IMR-90 (cell line): ENCODE measurements around the gene TIGD7. TPM values are rescaled to one million over a fixed set of nuclear protein-coding genes. Genes with fewer than 3 reads are reported as not detected.

ENCODE experiments used
- ATAC-seq: fragments of 200-7000 bp; cut with Tn5 transposase; 2 replicates; pipeline ENCODE4 v1.9.1; 2020; ENCODE audit warnings: low read depth, mild to moderate bottlenecking, moderate library complexity
- BruUV-seq: library from RNA; stranded (reverse); fragments of 400-500 nt; replicated peaks from 2 replicates; lab custom pipeline; 2021; lab: Mats Ljungman, UMichigan
- CTCF ChIA-PET: fragments of 300-600 bp; formaldehyde crosslinking; extraction: SDS; loops from one replicate; lab custom pipeline; 2021; ENCODE audit warnings: antibody characterized with exemption; lab: Yijun Ruan, JAX
- POLR2A ChIA-PET: fragments of 300-600 bp; sonication (Branson Sonifier 250); formaldehyde crosslinking; loops from one replicate; lab custom pipeline; 2022; ENCODE audit warnings: antibody characterized with exemption; ENCODE audit not compliant: unreplicated experiment; lab: Charles Lee
- DNase-seq: peaks from one replicate; pipeline ENCODE4 v3.0.0; 2013
- H2AFZ ChIP-seq: replicated peaks from 2 replicates; pipeline ENCODE3; 2013; ENCODE audit warnings: low read length, mild to moderate bottlenecking; ENCODE audit not compliant: poor library complexity
- H2AK5ac ChIP-seq: 2 replicates; pipeline ENCODE4 v1.6.1; 2013; ENCODE audit warnings: low read depth, low read length, inconsistent platforms
- H2AK9ac ChIP-seq: replicated peaks from 2 replicates; pipeline ENCODE3; 2013; ENCODE audit warnings: mild to moderate bottlenecking, low read depth, low read length, moderate library complexity; ENCODE audit not compliant: poor library complexity
- H2BK120ac ChIP-seq: 2 replicates; pipeline ENCODE4 v1.6.1; 2013; ENCODE audit warnings: low read depth, low read length, inconsistent platforms
- H2BK15ac ChIP-seq: 3 replicates; pipeline ENCODE4 v1.6.1; 2013; ENCODE audit warnings: low read depth, low read length, inconsistent platforms
- H2BK20ac ChIP-seq: 2 replicates; pipeline ENCODE4 v1.6.1; 2013; ENCODE audit warnings: low read depth, mild to moderate bottlenecking, inconsistent platforms, low read length, moderate library complexity
- H2BK5ac ChIP-seq: 2 replicates; pipeline ENCODE4 v1.6.1; 2013; ENCODE audit warnings: mild to moderate bottlenecking, low read depth, low read length, inconsistent platforms; ENCODE audit not compliant: poor library complexity, severe bottlenecking
- H3K14ac ChIP-seq: replicated peaks from 2 replicates; pipeline ENCODE4 v1.6.1; 2013; ENCODE audit warnings: low read depth, low read length, inconsistent platforms
- H3K18ac ChIP-seq: 2 replicates; pipeline ENCODE4 v1.6.1; 2013; ENCODE audit warnings: low read depth, low read length, control low read depth
- H3K23ac ChIP-seq: 2 replicates; pipeline ENCODE4 v1.6.1; 2013; ENCODE audit warnings: low read depth, low read length, inconsistent platforms
- H3K27ac ChIP-seq: 2 replicates; pipeline ENCODE4 v1.5.1; 2013; ENCODE audit warnings: mild to moderate bottlenecking, control low read depth, low read length; ENCODE audit not compliant: insufficient read depth
- H3K27me3 ChIP-seq: 2 replicates; pipeline ENCODE4 v1.6.1; 2013; ENCODE audit warnings: low read length; ENCODE audit not compliant: control insufficient read depth, insufficient read depth
- H3K36me3 ChIP-seq: 2 replicates; pipeline ENCODE4 v1.6.1; 2013; ENCODE audit warnings: low read length, mixed read lengths; ENCODE audit not compliant: control insufficient read depth, insufficient read depth
- H3K4ac ChIP-seq: 2 replicates; pipeline ENCODE4 v1.6.1; 2013; ENCODE audit warnings: low read depth, low read length, inconsistent platforms
- H3K4me1 ChIP-seq: 2 replicates; pipeline ENCODE4 v1.6.1; 2013; ENCODE audit warnings: low read length, mixed read lengths; ENCODE audit not compliant: control insufficient read depth, insufficient read depth
- H3K4me2 ChIP-seq: 2 replicates; pipeline ENCODE4 v1.6.1; 2013; ENCODE audit warnings: low read depth, mild to moderate bottlenecking, control low read depth, low read length, moderate library complexity
- H3K4me3 ChIP-seq: 2 replicates; pipeline ENCODE4 v1.5.1; 2013; ENCODE audit warnings: low read depth, mild to moderate bottlenecking, control low read depth, low read length, moderate library complexity; ENCODE audit not compliant: insufficient read depth
- H3K56ac ChIP-seq: 2 replicates; pipeline ENCODE4 v1.6.1; 2013; ENCODE audit warnings: low read length, inconsistent platforms; ENCODE audit not compliant: insufficient read depth; ENCODE audit errors: extremely low read depth
- H3K79me1 ChIP-seq, 2 experiments: 2 replicates each; pipeline ENCODE4 v1.6.1; 2013; ENCODE audit warnings: low read length in 2 of 2, inconsistent platforms in 1 of 2, low read depth in 1 of 2
- H3K9ac ChIP-seq: 2 replicates; pipeline ENCODE4 v1.6.1; 2013; ENCODE audit warnings: low read depth, low read length, control low read depth
- H3K9me1 ChIP-seq: 2 replicates; pipeline ENCODE4 v1.6.1; 2013; ENCODE audit warnings: low read length, inconsistent platforms; ENCODE audit not compliant: insufficient read depth
- H3K9me3 ChIP-seq: 2 replicates; pipeline ENCODE4 v1.6.1; 2013; ENCODE audit warnings: low read length; ENCODE audit not compliant: control insufficient read depth, insufficient read depth
- H4K20me1 ChIP-seq: 2 replicates; pipeline ENCODE4 v1.6.1; 2013; ENCODE audit warnings: low read length, inconsistent platforms; ENCODE audit not compliant: insufficient read depth
- H4K5ac ChIP-seq: 2 replicates; pipeline ENCODE4 v1.6.1; 2013; ENCODE audit warnings: mild to moderate bottlenecking, low read depth, low read length, control low read depth
- H4K8ac ChIP-seq, 2 experiments: 2 replicates each; pipeline ENCODE4 v1.6.1; 2013; ENCODE audit warnings: low read depth in 2 of 2, low read length in 2 of 2, control low read depth in 1 of 2, inconsistent platforms in 1 of 2
- H4K91ac ChIP-seq: 2 replicates; pipeline ENCODE4 v1.6.1; 2013; ENCODE audit warnings: low read depth, low read length, inconsistent platforms; ENCODE audit not compliant: insufficient read depth
- BHLHE40 ChIP-seq: fragments of 150-350 bp; IDR thresholded peaks from 2 replicates; pipeline ENCODE4 v1.6.1; 2016; ENCODE audit warnings: mild to moderate bottlenecking, low read depth, low read length
- WGBS, 2 experiments: methylation state at CpG; one replicate each; pipeline versions ENCODE4 v1.1.5 to v1.1.7; 2013; ENCODE audit warnings: missing lambda C conversion rate in 2 of 2; ENCODE audit not compliant: insufficient read length in 1 of 2; ENCODE audit errors: extremely low coverage in 2 of 2; 5-methylcytosine and 5-hydroxymethylcytosine counted together
- dilution Hi-C: fragments of 300-500 bp; cut with HindIII; formaldehyde crosslinking; loops from one replicate; pipeline ENCODE4 v1.14.3; 2018; ENCODE audit warnings: low sequenced_read_pairs; ENCODE audit not compliant: unreplicated experiment
- in situ Hi-C: fragments of 300-500 bp; cut with MboI; formaldehyde crosslinking; loops from 3 replicates; pipeline ENCODE4 v1.14.3; 2019; ENCODE audit warnings: low sequenced_read_pairs, inconsistent platforms, mixed read lengths
- intact Hi-C: fragments of 100-400 bp; cut with micrococcal nuclease; formaldehyde crosslinking; loops from 2 replicates; pipeline ENCODE4 v1.10.0; 2022
- polyA plus RNA-seq, 3 experiments: library from polyadenylated mRNA; depleted of rRNA; stranded (reverse); fragments of >200 nt; gene quantifications; 2 replicates each; pipeline ENCODE4 v1.2.3, GENCODE V29; 2012; ENCODE audit warnings: low replicate concordance in 1 of 3
- total RNA-seq: library from RNA; depleted of rRNA; stranded (reverse); fragments of >200 nt; gene quantifications from 2 replicates; pipeline ENCODE4 v1.2.3, GENCODE V29; 2012
- TF ChIP-seq, protein P1 (sequence below): fragments of 150-350 bp; IDR thresholded peaks from 2 replicates; pipeline ENCODE4 v1.6.1; 2017; ENCODE audit warnings: mild to moderate bottlenecking, antibody characterized with exemption, low read length, low read depth

TIGD7 gene
- total and polyA plus RNA-seq, 2 of the 4 experiments (the other 2 are of a cell fraction), result 2.5 to 2.7 TPM

GRCh38 chr16:3349175-3349574 is 43.9 kb upstream of the TIGD7 start:
- H3K18ac ChIP-seq, result no peak overlapping the region
- H4K5ac ChIP-seq, result no peak overlapping the region
- no peak for TF ChIP-seq BHLHE40
- TF ChIP-seq, protein P1, sequence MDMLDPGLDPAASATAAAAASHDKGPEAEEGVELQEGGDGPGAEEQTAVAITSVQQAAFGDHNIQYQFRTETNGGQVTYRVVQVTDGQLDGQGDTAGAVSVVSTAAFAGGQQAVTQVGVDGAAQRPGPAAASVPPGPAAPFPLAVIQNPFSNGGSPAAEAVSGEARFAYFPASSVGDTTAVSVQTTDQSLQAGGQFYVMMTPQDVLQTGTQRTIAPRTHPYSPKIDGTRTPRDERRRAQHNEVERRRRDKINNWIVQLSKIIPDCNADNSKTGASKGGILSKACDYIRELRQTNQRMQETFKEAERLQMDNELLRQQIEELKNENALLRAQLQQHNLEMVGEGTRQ, result no peak
- no peak overlapping the region for H3K23ac ChIP-seq
- H3K79me1 ChIP-seq, result no peaks in the 10 kb centered on the region
- H2BK20ac ChIP-seq, result no peak overlapping the region
- H3K36me3 ChIP-seq, result no peaks in the 10 kb centered on the region
- no peaks in the 10 kb centered on the region for H3K4me1 ChIP-seq
- H3K27me3 ChIP-seq, result no peaks in the 10 kb centered on the region; the same call in 1 of the 2 replicates
- no peak overlapping the region for H2BK120ac ChIP-seq
- DNase-seq (no peak), ATAC-seq (no peak)
- no peak overlapping the region for H2AK5ac ChIP-seq
- no peak overlapping the region for H3K56ac ChIP-seq
- no peak overlapping the region for H3K14ac ChIP-seq
- POLR2A ChIA-PET, result no interaction called here
- intact Hi-C loops (no loop called here), in situ Hi-C loops (no loop called here), dilution Hi-C loops (no loop called here)
- H3K9me3 ChIP-seq, result peaks cover 1% of the 10 kb centered on the region; the same call in 1 of the 2 replicates
- BruUV-seq, result no TSS peak
- H3K4ac ChIP-seq, result no peak overlapping the region
- H3K4me3 ChIP-seq, result no peak overlapping the region
- peak overlapping the region; percentile 43 for H2AFZ ChIP-seq
- no peak overlapping the region for H3K9ac ChIP-seq
- H3K27ac ChIP-seq, result no peak overlapping the region
- 57% methylated on average over 4 of the region's 13 CpGs; no CpG with 5 or more reads in 1 of the 2 experiments for WGBS, 2 experiments
- H3K9me1 ChIP-seq, result no peaks in the 10 kb centered on the region
- no peak overlapping the region for H2BK15ac ChIP-seq
- no peak overlapping the region for H2BK5ac ChIP-seq
- no peak overlapping the region for H4K91ac ChIP-seq
- H4K20me1 ChIP-seq, result no peaks in the 10 kb centered on the region
- no peak overlapping the region for H4K8ac ChIP-seq
- CTCF ChIA-PET, result no interaction called here
- H3K4me2 ChIP-seq, result no peak overlapping the region
- no peak overlapping the region for H2AK9ac ChIP-seq
